Activated naive CD4-positive, alpha-beta T cell treated with anti-CD3 and anti-CD28 coated beads, Interleukin-2, amount 10 ng/mL, durations not matched to agents 7 days and 5 days (primary cell): ENCODE measurements around the gene SON.
"Not testable (repeated sequence)": the region's sequence is repeated elsewhere in the genome, so short reads cannot be mapped to it uniquely, and the experiment has no call there.

Experiments used
- CTCF ChIA-PET: fragments of 350-600 bp; sonication (Branson Sonifier 250); formaldehyde crosslinking; loops from one replicate; lab custom pipeline; 2021; ENCODE audit warnings: antibody characterized with exemption; lab: Charles Lee
- DNase-seq: peaks from one replicate; pipeline ENCODE4 v3.0.0-alpha.2; 2020
- H3K27ac Mint-ChIP-seq: one replicate; pipeline ENCODE4 v1.8.0; 2021; ENCODE audit warnings: mild to moderate bottlenecking, moderate library complexity, mixed read lengths
- H3K27me3 Mint-ChIP-seq: one replicate; pipeline ENCODE4 v1.8.0; 2021; ENCODE audit warnings: mild to moderate bottlenecking, mixed read lengths
- H3K36me3 Mint-ChIP-seq: one replicate; pipeline ENCODE4 v1.8.0; 2021; ENCODE audit warnings: mixed read lengths
- H3K4me1 Mint-ChIP-seq: one replicate; pipeline ENCODE4 v1.8.0; 2021; ENCODE audit warnings: mixed read lengths
- H3K4me3 Mint-ChIP-seq: one replicate; pipeline ENCODE4 v1.8.0; 2021; ENCODE audit warnings: mild to moderate bottlenecking, moderate library complexity, mixed read lengths
- H3K9me3 Mint-ChIP-seq: one replicate; pipeline ENCODE4 v1.8.0; 2021; ENCODE audit warnings: mixed read lengths

SON gene, protein sequence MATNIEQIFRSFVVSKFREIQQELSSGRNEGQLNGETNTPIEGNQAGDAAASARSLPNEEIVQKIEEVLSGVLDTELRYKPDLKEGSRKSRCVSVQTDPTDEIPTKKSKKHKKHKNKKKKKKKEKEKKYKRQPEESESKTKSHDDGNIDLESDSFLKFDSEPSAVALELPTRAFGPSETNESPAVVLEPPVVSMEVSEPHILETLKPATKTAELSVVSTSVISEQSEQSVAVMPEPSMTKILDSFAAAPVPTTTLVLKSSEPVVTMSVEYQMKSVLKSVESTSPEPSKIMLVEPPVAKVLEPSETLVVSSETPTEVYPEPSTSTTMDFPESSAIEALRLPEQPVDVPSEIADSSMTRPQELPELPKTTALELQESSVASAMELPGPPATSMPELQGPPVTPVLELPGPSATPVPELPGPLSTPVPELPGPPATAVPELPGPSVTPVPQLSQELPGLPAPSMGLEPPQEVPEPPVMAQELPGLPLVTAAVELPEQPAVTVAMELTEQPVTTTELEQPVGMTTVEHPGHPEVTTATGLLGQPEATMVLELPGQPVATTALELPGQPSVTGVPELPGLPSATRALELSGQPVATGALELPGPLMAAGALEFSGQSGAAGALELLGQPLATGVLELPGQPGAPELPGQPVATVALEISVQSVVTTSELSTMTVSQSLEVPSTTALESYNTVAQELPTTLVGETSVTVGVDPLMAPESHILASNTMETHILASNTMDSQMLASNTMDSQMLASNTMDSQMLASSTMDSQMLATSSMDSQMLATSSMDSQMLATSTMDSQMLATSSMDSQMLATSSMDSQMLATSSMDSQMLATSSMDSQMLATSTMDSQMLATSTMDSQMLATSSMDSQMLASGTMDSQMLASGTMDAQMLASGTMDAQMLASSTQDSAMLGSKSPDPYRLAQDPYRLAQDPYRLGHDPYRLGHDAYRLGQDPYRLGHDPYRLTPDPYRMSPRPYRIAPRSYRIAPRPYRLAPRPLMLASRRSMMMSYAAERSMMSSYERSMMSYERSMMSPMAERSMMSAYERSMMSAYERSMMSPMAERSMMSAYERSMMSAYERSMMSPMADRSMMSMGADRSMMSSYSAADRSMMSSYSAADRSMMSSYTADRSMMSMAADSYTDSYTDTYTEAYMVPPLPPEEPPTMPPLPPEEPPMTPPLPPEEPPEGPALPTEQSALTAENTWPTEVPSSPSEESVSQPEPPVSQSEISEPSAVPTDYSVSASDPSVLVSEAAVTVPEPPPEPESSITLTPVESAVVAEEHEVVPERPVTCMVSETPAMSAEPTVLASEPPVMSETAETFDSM (N-terminal part only)

DNA sequence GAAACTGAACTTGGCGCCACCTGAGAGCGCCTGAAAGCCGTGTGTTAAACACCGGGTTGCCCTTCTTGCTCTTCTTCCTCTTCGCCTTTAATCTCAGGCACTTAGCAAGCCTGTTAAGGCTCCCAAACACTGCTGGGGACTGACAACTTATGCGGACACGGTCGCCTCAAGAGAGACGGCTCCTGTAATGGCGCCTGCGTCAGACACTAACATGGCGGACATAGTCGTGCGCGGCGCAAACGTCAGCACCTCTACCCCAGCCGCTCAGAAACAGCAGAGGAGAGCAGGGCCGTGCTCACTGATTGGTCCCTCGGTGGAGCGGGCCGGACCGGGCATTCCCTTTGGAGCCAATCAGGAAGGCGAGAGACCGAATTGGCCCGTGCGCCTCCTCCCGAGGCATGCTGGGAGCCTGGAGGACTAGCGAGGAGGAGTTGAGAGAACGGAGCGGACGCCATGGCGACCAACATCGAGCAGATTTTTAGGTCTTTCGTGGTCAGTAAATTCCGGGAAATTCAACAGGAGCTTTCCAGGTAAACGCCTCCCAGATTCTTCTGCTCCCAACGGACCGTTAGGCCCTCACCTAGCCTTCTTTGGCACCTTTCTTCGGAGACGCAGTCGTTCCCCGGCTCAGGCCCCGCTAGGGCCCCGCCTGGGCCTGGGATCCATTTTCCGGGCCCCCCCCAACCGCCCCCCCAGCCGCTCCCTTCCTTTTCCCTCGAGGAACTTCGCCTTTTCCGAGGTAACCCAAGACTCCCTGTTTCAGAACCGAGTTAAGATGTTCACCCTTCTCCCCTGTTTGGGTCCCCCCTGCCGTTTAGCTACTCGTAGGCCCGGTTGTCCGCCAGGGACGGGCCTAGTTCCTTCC, at the start of gene SON:
TSS of gene SON (plus strand) at position 399 of the 865 bp plus-strand sequence. CDS start at position 454, 55 bp downstream.
- H3K27ac Mint-ChIP-seq: peak within 1 kb of the TSS; percentile 99
- peaks cover 40% of the 10 kb centered on the region for H3K4me1 Mint-ChIP-seq
- no peaks in the 10 kb centered on the region for H3K9me3 Mint-ChIP-seq
- peak; percentile 99 for DNase-seq
- CTCF ChIA-PET: no interaction called here
- peaks cover 29% of the 10 kb centered on the region for H3K36me3 Mint-ChIP-seq
- H3K4me3 Mint-ChIP-seq: peak within 1 kb of the TSS; percentile 96
- no peaks in the 10 kb centered on the region for H3K27me3 Mint-ChIP-seq

DNA sequence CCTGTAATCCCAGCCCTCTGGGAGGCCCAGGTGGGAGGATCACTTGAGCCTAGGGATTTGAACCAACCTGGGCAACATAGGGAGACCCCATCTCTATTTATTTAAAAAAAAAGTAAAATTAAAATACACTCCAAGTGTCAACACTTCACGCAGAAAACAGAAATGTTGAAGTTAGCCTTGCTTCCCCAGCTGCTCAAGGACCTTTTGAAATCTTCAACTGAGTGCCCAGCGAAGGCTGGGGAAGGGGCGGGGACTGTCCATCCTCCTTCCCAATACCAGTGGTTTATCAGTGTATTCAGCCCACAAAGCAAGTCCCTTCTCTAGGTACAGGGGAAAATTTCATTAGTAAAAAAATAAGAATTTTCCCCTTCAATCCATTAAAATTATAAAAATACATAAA, 49.1 kb upstream of the SON start:
- H3K4me3 Mint-ChIP-seq: peak overlapping the region; percentile 44
- peaks cover 39% of the 10 kb centered on the region for H3K27me3 Mint-ChIP-seq
- H3K4me1 Mint-ChIP-seq: peaks cover 11% of the 10 kb centered on the region
- H3K27ac Mint-ChIP-seq: no peak overlapping the region
- no peaks in the 10 kb centered on the region for H3K9me3 Mint-ChIP-seq
- CTCF ChIA-PET: no interaction called here
- no peak for DNase-seq
- H3K36me3 Mint-ChIP-seq: no peaks in the 10 kb centered on the region

DNA sequence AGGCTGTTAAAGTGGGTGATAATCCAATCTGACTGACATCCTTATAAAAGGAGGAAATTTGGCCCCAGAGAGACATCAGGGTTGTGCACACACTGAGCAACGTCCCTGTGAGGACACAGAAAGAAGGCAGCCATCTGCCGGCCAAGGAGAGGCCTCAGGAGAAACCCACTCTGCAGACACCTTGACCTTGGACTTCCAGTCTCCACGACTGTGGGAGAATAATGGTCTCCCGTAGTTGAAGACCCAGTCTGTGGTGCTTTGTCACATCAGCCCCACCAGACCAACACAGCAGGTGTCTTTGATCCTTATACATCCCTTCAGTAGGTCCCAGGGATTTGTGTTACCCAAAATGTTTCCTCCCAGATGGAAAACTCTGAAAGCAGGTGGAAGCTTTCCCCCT, 47.1 kb upstream of the SON start:
- Mint-ChIP-seq H3K27me3 (peaks cover 29% of the 10 kb centered on the region), H3K36me3 (no peaks in the 10 kb centered on the region), H3K4me3 (no peak overlapping the region), H3K9me3 (no peaks in the 10 kb centered on the region), H3K4me1 (peaks cover 9% of the 10 kb centered on the region), H3K27ac (no peak overlapping the region)
- CTCF ChIA-PET: no interaction called here
- DNase-seq: no peak

DNA sequence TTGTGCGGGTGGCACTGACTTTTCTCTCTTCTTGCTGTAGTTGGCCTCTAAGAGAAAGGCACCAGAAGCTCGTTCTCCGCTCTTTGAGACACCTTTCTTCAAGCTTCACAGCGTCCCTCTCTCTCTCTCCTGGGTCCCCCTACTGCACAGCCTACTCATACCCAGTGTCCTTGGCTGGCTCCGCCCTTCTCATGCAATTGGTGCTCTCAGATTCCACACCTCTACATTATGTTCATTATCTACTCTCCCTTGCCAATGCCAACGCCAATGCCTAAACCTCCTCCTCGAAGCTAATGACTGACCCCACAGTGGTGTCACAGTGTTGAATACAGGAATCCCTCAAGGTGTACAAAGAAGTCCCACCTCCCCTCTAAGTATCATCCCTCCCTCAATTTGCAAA, 46.5 kb upstream of the SON start:
- H3K27me3 Mint-ChIP-seq: peaks cover 29% of the 10 kb centered on the region
- peaks cover 5% of the 10 kb centered on the region for H3K4me1 Mint-ChIP-seq
- H3K9me3 Mint-ChIP-seq: no peaks in the 10 kb centered on the region
- no peak for DNase-seq
- no peak overlapping the region for H3K27ac Mint-ChIP-seq
- no peaks in the 10 kb centered on the region for H3K36me3 Mint-ChIP-seq
- CTCF ChIA-PET: no interaction called here
- H3K4me3 Mint-ChIP-seq: no peak overlapping the region

DNA sequence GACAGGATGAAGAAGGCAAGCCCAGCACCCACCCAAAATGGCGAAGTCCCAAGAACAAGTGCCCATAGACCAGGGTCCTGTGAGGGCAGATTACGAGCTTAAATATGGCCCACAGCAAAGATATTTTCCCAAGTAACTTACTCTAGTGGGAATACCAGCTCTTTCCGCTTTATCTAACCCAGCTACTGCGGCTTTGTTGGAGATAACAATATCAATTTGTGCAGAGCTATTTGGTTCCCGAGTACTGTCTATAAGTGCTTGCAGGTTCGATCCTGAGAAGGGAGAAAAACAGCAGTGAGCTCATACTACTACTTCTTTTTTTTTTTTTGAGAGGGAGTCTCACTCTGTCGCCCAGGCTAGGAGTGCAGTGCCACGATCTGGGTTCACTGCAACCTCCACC, 37.0 kb upstream of the SON start:
- H3K9me3 Mint-ChIP-seq: peaks cover 3% of the 10 kb centered on the region
- CTCF ChIA-PET: interaction anchor here (0.6 kb wide), 1 partner anchor 31 kb away, joined by 3 read pairs; no protein-coding TSS in a partner anchor

DNA sequence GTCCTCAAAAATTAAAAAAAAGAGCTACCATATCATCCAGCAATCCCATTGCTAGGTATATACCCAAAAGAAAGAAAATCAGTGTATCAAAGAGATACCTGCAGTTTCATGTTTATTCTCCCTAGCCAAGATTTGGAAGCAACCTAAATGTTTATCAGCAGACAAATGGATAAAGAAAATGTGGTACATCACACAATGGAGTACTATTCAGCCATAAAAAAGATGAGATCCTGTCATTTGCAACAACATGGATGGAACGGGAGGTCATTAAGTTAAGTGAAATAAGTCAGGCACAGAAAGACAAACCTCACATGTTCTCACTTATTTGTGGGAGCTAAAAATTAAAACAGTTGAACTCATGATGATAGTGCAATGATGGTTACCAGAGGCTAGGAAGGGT, 35.8 kb upstream of the SON start:
- CTCF ChIA-PET, H3K4me3 Mint-ChIP-seq: not testable (repeated sequence)

More for the DNA sequence above, 37.0 kb upstream of the SON start:
- Mint-ChIP-seq H3K36me3 (peaks cover 57% of the 10 kb centered on the region), H3K27ac (no peak overlapping the region), H3K4me3 (no peak overlapping the region), H3K27me3 (no peaks in the 10 kb centered on the region), H3K4me1 (no peaks in the 10 kb centered on the region)
- no peak for DNase-seq

DNA sequence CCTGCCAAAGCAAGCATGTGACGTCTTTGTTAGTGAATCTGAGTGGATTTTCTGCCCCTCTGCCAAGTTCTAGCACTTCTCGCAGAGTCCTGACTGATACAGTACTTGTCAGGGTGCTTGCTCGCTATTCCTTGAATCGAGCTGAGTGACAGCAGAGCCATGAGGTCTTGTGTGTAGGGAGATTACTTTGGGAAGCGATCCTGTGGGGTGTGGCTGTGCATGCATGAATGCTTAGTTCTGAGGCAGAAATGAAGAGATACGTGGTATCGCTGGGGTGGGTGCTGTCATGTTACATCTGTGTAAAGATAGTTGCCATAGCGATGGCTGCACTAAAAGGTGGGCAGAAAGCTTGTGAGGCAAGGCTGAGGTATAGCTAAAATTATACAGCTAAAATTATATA, 32.0 kb upstream of the SON start:
- H3K9me3 Mint-ChIP-seq: peaks cover 3% of the 10 kb centered on the region
- no peak overlapping the region for H3K4me3 Mint-ChIP-seq
- no peaks in the 10 kb centered on the region for H3K27me3 Mint-ChIP-seq
- no peak overlapping the region for H3K27ac Mint-ChIP-seq
- no peak for DNase-seq
- CTCF ChIA-PET: no interaction called here
- peaks cover 10% of the 10 kb centered on the region for H3K4me1 Mint-ChIP-seq
- peaks cover 57% of the 10 kb centered on the region for H3K36me3 Mint-ChIP-seq

More for the DNA sequence above, 35.8 kb upstream of the SON start:
- H3K27ac Mint-ChIP-seq, DNase-seq, H3K27me3 Mint-ChIP-seq, H3K4me1 Mint-ChIP-seq, H3K9me3 Mint-ChIP-seq: not testable (repeated sequence)
- peaks cover 67% of the 10 kb centered on the region for H3K36me3 Mint-ChIP-seq

DNA sequence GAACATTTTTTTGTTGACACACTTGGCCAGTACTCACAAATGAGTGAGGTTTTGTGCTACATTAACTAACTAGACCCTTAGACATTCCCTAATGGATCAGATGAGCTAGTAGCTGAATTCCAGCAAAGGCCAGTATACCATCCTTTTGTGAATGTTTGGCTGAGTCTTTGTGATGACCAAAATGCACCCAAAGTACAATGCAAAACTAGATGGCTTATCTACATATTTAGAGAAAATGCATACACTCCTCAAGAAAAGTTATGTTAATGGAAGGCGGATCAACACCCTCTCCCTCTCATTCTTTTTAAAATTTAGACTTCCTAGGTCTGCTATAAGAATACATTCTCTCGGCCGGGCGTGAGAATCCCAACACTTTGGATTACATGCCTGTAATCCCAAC, 31.2 kb upstream of the SON start:
- H3K4me1 Mint-ChIP-seq: peaks cover 10% of the 10 kb centered on the region
- no peak overlapping the region for H3K27ac Mint-ChIP-seq
- H3K36me3 Mint-ChIP-seq: peaks cover 58% of the 10 kb centered on the region
- no peak for DNase-seq
- peaks cover 3% of the 10 kb centered on the region for H3K9me3 Mint-ChIP-seq
- no peaks in the 10 kb centered on the region for H3K27me3 Mint-ChIP-seq
- no peak overlapping the region for H3K4me3 Mint-ChIP-seq
- CTCF ChIA-PET: interaction anchor here (1.0 kb wide), 1 partner anchor 36 kb away, joined by 3 read pairs; no protein-coding TSS in a partner anchor

DNA sequence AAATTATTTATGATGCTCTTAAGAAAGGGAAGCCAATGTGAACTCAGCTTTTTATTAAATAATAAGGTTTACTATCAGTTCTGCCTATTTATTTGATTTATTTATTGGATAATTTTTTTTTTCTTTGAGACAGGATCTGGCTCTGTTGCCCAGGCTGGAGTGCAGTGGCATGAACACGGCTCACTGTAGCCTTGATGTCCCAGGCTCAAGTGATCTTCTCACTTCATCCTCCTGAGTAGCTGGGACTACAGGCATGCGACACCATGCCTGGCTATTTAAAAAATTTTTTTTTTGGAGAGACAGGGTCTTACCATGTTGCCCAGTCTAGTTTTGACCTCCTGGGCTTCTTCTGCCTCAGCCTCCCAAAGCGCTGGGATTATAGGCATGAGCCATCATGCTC, 30.4 kb upstream of the SON start:
- Mint-ChIP-seq H3K4me3 (no peak overlapping the region), H3K27ac (no peak overlapping the region), H3K4me1 (peaks cover 10% of the 10 kb centered on the region), H3K36me3 (peaks cover 60% of the 10 kb centered on the region), H3K9me3 (no peaks in the 10 kb centered on the region), H3K27me3 (no peaks in the 10 kb centered on the region)
- DNase-seq: no peak
- CTCF ChIA-PET: interaction anchor here (1.0 kb wide), 1 partner anchor 36 kb away, joined by 3 read pairs; no protein-coding TSS in a partner anchor

DNA sequence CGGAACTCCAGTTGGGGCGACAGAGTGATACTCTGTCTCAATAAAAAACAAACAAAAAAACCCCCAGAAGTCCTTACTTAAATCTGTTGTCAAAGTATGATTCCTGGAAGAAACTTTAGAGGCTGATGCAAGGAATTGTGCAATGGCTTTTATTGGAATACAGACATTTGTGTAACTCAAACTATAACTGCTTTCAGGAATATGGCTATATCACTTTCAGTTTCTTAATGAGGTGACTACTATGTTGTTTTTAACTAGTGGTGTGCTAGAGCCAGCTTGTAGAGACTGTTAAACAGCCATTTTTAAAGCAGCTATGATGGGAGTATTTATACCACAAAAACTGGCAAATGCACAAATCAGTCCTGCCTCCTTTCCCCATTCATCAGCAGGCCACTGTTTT, 28.6 kb upstream of the SON start:
- H3K36me3 Mint-ChIP-seq: peaks cover 60% of the 10 kb centered on the region
- CTCF ChIA-PET: interaction anchor here (1.7 to 2.7 kb wide), 2 partner anchors 16 to 91 kb away, joined by 4 to 8 read pairs; no protein-coding TSS in a partner anchor

DNA sequence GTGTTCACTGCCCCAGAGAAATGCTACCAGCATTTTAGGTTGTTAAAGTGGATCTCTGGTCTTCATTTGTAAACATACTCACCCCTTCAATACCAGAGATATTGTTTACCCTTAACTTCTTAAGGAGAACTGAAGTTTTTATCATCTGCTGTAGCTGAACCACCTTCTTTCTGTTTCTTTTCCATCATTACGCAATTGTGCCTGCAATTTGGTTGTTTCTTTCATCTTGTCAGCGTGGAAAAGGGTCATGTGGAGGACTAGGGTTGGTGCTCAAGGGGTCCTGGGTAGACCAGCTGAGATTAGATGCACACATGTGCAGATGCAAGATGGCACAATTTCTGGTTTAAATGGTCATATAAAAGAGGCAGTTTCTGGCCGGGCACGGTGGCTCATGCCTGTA, 23.9 kb upstream of the SON start:
- Mint-ChIP-seq H3K9me3 (no peaks in the 10 kb centered on the region), H3K4me3 (no peak overlapping the region), H3K27me3 (no peaks in the 10 kb centered on the region), H3K36me3 (peaks cover 48% of the 10 kb centered on the region), H3K27ac (no peak overlapping the region), H3K4me1 (peaks cover 10% of the 10 kb centered on the region)
- no peak for DNase-seq
- CTCF ChIA-PET: no interaction called here

More for the DNA sequence above, 28.6 kb upstream of the SON start:
- Mint-ChIP-seq H3K4me1 (peaks cover 10% of the 10 kb centered on the region), H3K4me3 (no peak overlapping the region), H3K27me3 (no peaks in the 10 kb centered on the region), H3K9me3 (no peaks in the 10 kb centered on the region), H3K27ac (peak overlapping the region; percentile 61)
- DNase-seq: no peak

DNA sequence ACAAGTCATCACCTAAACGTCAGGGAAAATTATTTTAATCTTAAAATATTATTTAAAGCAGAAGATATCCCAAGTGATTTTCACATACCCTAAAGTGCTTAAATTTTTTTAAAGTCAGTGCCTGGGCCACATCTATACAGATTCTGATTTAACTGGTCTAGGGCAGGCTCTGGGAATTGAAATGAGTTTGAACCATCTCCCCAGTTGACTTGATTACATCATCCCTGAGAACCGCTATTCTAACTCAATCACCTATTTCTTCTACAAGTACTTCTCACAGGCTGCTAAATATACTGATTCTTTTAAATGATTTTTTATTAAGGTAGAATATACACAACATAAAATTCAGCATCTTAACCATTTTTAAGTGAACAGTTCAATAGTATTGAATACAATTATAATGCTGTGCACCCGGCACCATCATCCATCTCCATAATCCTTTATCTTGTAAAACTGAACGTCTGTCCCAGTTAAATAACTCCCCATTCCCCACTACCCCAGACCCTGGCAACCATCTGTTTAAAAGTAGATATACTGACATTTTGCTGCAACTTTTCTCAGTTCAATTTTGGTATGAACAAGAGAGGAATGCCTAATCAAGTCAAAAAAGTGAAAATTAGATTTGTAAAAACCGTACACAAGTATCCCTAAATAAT, 20.4 kb upstream of the SON start:
- Mint-ChIP-seq H3K4me3 (no peak overlapping the region), H3K9me3 (no peaks in the 10 kb centered on the region), H3K27ac (no peak overlapping the region), H3K36me3 (peaks cover 38% of the 10 kb centered on the region), H3K4me1 (no peaks in the 10 kb centered on the region), H3K27me3 (no peaks in the 10 kb centered on the region)
- DNase-seq: no peak
- CTCF ChIA-PET: no interaction called here

DNA sequence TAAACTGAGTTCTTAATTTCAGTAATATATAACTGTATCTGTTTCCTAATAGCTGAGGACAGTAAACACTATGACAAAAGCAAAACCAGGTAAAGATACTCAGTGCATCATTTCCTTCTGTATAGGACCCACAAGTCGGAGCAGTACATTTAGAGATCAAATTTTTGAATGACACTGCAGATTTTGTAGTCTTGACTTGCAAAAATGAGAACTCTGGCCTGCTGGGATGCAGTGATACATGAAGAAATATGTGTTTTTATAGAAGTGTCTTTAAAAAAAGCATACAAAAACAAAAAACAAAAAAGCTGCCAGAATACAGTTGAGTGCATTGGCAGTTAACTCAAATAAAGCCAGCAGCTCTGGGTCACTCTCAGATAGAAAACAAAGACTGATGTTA, 19.9 kb upstream of the SON start:
- CTCF ChIA-PET: no interaction called here
- Mint-ChIP-seq H3K36me3 (peaks cover 39% of the 10 kb centered on the region), H3K4me3 (no peak overlapping the region), H3K27me3 (no peaks in the 10 kb centered on the region), H3K27ac (no peak overlapping the region), H3K4me1 (no peaks in the 10 kb centered on the region), H3K9me3 (no peaks in the 10 kb centered on the region)
- DNase-seq: no peak
